Suprapubic skin (tissue), 4 donors: Measurements from ENCODE around the gene PRIMPOL. TPM values are rescaled to one million over a fixed set of nuclear protein-coding genes. Genes with fewer than 3 reads are reported as not detected.

Experiments
- DNase-seq, 2 donors: peaks; one replicate each; pipeline ENCODE4 v3.0.0-alpha.2; 2019; ENCODE audit warnings: low spot score in 2 of 2
- H3K27ac ChIP-seq: fragments of 200-600 bp; sonication (generic); one replicate; pipeline ENCODE4 v1.5.1; 2019
- H3K27me3 ChIP-seq: fragments of 200-600 bp; sonication (generic); one replicate; pipeline ENCODE4 v1.5.1; 2019
- H3K36me3 ChIP-seq: fragments of 200-600 bp; sonication (generic); one replicate; pipeline ENCODE4 v1.5.1; 2019
- H3K4me1 ChIP-seq: fragments of 200-600 bp; sonication (generic); one replicate; pipeline ENCODE4 v1.5.1; 2019
- H3K4me3 ChIP-seq: fragments of 200-600 bp; sonication (generic); one replicate; pipeline ENCODE4 v1.5.1; 2019; ENCODE audit warnings: mild to moderate bottlenecking
- H3K9me3 ChIP-seq: fragments of 200-600 bp; sonication (generic); one replicate; pipeline ENCODE4 v1.5.1; 2019
- CTCF ChIP-seq, 2 donors: fragments of 200-600 bp in 1 of 2; fragments of 450-650 bp in 1 of 2; sonication (generic) in 1 of 2; IDR thresholded peaks; one replicate each; pipeline ENCODE4 v1.5.1; 2016 to 2019; ENCODE audit warnings: antibody characterized with exemption in 2 of 2, mild to moderate bottlenecking in 1 of 2, moderate library complexity in 1 of 2
- EP300 ChIP-seq: sonication (generic); formaldehyde crosslinking; IDR thresholded peaks from one replicate; pipeline ENCODE4 v1.6.1; 2017; ENCODE audit warnings: antibody characterized with exemption
- POLR2A ChIP-seq, 2 donors: fragments of 450-650 bp; IDR thresholded peaks; one replicate each; pipeline ENCODE4 v1.6.1; 2017; ENCODE audit warnings: antibody characterized with exemption in 2 of 2, mild to moderate bottlenecking in 2 of 2, moderate library complexity in 2 of 2
- POLR2AphosphoS5 ChIP-seq, 3 donors: sonication (generic); formaldehyde crosslinking; IDR thresholded peaks; one replicate each; pipeline ENCODE4 v1.6.1; 2017; ENCODE audit warnings: antibody characterized with exemption in 3 of 3
- WGBS: methylation state at CpG from one replicate; pipeline ENCODE4 v1.1.5; 2018; 5-methylcytosine and 5-hydroxymethylcytosine counted together
- total RNA-seq, 4 donors: library from RNA; depleted of rRNA; stranded (reverse); fragments of >200 nt; gene quantifications; one replicate each; pipeline ENCODE4 v1.1.0, GENCODE V29; 2016

Gene PRIMPOL
- total RNA-seq, 4 donors from 2014 or later, result 6.8 to 28.9 (median 15.2) TPM

GRCh38 chr4:184635381-184635780 lies 14.2 kb upstream of the PRIMPOL start:
- TF ChIP-seq CTCF (IDR thresholded peaks at IDR 0.05), result no peak
- TF ChIP-seq EP300, result no peak
- TF ChIP-seq POLR2A (IDR thresholded peaks at IDR 0.05), result no peak
- no peak for TF ChIP-seq POLR2AphosphoS5 (IDR thresholded peaks at IDR 0.05)
- 95% methylated on average over 3 of the region's 3 CpGs for WGBS
- no peak for DNase-seq
- no peak overlapping the region for H3K27ac ChIP-seq
- peaks cover 64% of the 10 kb centered on the region for H3K36me3 ChIP-seq
- no peaks in the 10 kb centered on the region for H3K27me3 ChIP-seq
- no peaks in the 10 kb centered on the region for H3K9me3 ChIP-seq
- no peak overlapping the region for H3K4me3 ChIP-seq
- H3K4me1 ChIP-seq, result peaks cover 4% of the 10 kb centered on the region

- Histone ChIP-seq H3K9me3 (no peaks in the 10 kb centered on the region), H3K4me3 (no peak overlapping the region), H3K27ac (no peak overlapping the region), H3K27me3 (no peaks in the 10 kb centered on the region), H3K36me3 (peaks cover 56% of the 10 kb centered on the region), H3K4me1 (peaks cover 4% of the 10 kb centered on the region)
- no peak for DNase-seq
- TF ChIP-seq POLR2A (IDR thresholded peaks at IDR 0.05) (no peak), CTCF (IDR thresholded peaks at IDR 0.05) (no peak), POLR2AphosphoS5 (IDR thresholded peaks at IDR 0.05) (no peak), EP300 (no peak)
- 94% methylated on average over 4 of the region's 4 CpGs for WGBS
Observed at GRCh38 chr4:184636144-184636543, 13.4 kb upstream of the PRIMPOL start.

- no peak overlapping the region for H3K27ac ChIP-seq
- peaks cover 4% of the 10 kb centered on the region for H3K4me1 ChIP-seq
- H3K4me3 ChIP-seq, result no peak overlapping the region
- DNase-seq, result no peak
- no peaks in the 10 kb centered on the region for H3K27me3 ChIP-seq
- 94% methylated on average over 4 of the region's 4 CpGs for WGBS
- no peaks in the 10 kb centered on the region for H3K9me3 ChIP-seq
- TF ChIP-seq POLR2A (IDR thresholded peaks at IDR 0.05), result no peak
- no peak for TF ChIP-seq POLR2AphosphoS5 (IDR thresholded peaks at IDR 0.05)
- no peak for TF ChIP-seq CTCF (IDR thresholded peaks at IDR 0.05)
- TF ChIP-seq EP300, result no peak
- H3K36me3 ChIP-seq, result peaks cover 50% of the 10 kb centered on the region
Observed at GRCh38 chr4:184636897-184637296, 12.6 kb upstream of the PRIMPOL start.

- H3K4me1 ChIP-seq, result peaks cover 15% of the 10 kb centered on the region
- H3K27ac ChIP-seq, result no peak overlapping the region
- no peak for TF ChIP-seq CTCF (IDR thresholded peaks at IDR 0.05)
- TF ChIP-seq POLR2A (IDR thresholded peaks at IDR 0.05), result no peak
- no peak for TF ChIP-seq POLR2AphosphoS5 (IDR thresholded peaks at IDR 0.05)
- TF ChIP-seq EP300, result no peak
- H3K9me3 ChIP-seq, result no peaks in the 10 kb centered on the region
- WGBS, result 87% methylated on average over 3 of the region's 3 CpGs
- no peaks in the 10 kb centered on the region for H3K27me3 ChIP-seq
- no peak overlapping the region for H3K4me3 ChIP-seq
- H3K36me3 ChIP-seq, result peaks cover 23% of the 10 kb centered on the region
- no peak for DNase-seq
Observed at GRCh38 chr4:184641022-184641421, 8.5 kb upstream of the PRIMPOL start.

- Histone ChIP-seq H3K27me3 (no peaks in the 10 kb centered on the region), H3K36me3 (peaks cover 23% of the 10 kb centered on the region), H3K4me1 (peaks cover 19% of the 10 kb centered on the region), H3K9me3 (no peaks in the 10 kb centered on the region), H3K27ac (no peak overlapping the region), H3K4me3 (no peak overlapping the region)
- TF ChIP-seq POLR2A (IDR thresholded peaks at IDR 0.05) (no peak), CTCF (IDR thresholded peaks at IDR 0.05) (no peak), EP300 (no peak), POLR2AphosphoS5 (IDR thresholded peaks at IDR 0.05) (no peak)
- WGBS, result 93% methylated on average over 5 of the region's 5 CpGs
- no peak for DNase-seq
Observed at GRCh38 chr4:184641451-184641850, 8.1 kb upstream of the PRIMPOL start.
